ENCODE measurements around the gene STK36. TPM values are rescaled to one million over a fixed set of nuclear protein-coding genes. Genes with fewer than 3 reads are reported as not detected.
A peak's percentile ranks its signal among the peaks of the same experiment; 100 is the strongest.

Gene STK36
- total RNA-seq, 1 experiment from 2014 or later, result 47.7 TPM

GRCh38 chr2:218710687-218711549 is 39.0 kb downstream of the STK36 start, which contains the start of gene TTLL4 (continued):
- TF ChIP-seq STAT6 (CRISPR knock-in tag; conservative IDR thresholded peaks at IDR 0.05; ENCODE audit: low read depth) (no peak), SMAD3 (CRISPR knock-in tag; IDR thresholded peaks at IDR 0.05; ENCODE audit: borderline replicate concordance) (peak; percentile 54; the same call in 1 of the 2 replicates), PRDM15 (CRISPR knock-in tag; IDR thresholded peaks at IDR 0.05) (0 out of 2 replicates have a peak, but pooled peaks have one; percentile 12), SOX15 (CRISPR knock-in tag; IDR thresholded peaks at IDR 0.05) (no peak), ATF6 (CRISPR knock-in tag; IDR thresholded peaks at IDR 0.05) (no peak), TP53 (CRISPR knock-in tag; IDR thresholded peaks at IDR 0.05) (no peak), HMGXB4 (CRISPR knock-in tag; IDR thresholded peaks at IDR 0.05) (peak; percentile 95), TEAD4 (CRISPR knock-in tag; IDR thresholded peaks at IDR 0.05) (no peak), ELF4 (CRISPR knock-in tag; IDR thresholded peaks at IDR 0.05; ENCODE audit: low read depth) (no peak), PREB (CRISPR knock-in tag; IDR thresholded peaks at IDR 0.05; ENCODE audit: borderline replicate concordance) (no peak), NFYB (CRISPR knock-in tag; conservative IDR thresholded peaks at IDR 0.05; ENCODE audit: low read depth) (no peak), FOXP4 (CRISPR knock-in tag; IDR thresholded peaks at IDR 0.05) (no peak), FOXK1 (CRISPR knock-in tag; IDR thresholded peaks at IDR 0.05) (peak; percentile 55; the same call in 1 of the 2 replicates), EMX1 (CRISPR knock-in tag; IDR thresholded peaks at IDR 0.05) (no peak), RORB (CRISPR knock-in tag; IDR thresholded peaks at IDR 0.05) (no peak), CTCF (IDR thresholded peaks at IDR 0.05) (peak; percentile 28; the same call in 1 of the 2 replicates), KAT7 (CRISPR knock-in tag; IDR thresholded peaks at IDR 0.05; ENCODE audit: borderline replicate concordance) (no peak), ATF2 (CRISPR knock-in tag; IDR thresholded peaks at IDR 0.05; ENCODE audit: borderline replicate concordance, low read depth) (no peak), E2F5 (CRISPR knock-in tag; IDR thresholded peaks at IDR 0.05) (peak; percentile 81)

Data from WTC11 (cell line).